GM19324 (cell line): ENCODE data around the gene HOXC4.
A peak's percentile ranks its signal among the peaks of the same experiment; 100 is the strongest.
"Not testable (repeated sequence)": the region's sequence is repeated elsewhere in the genome, so short reads cannot be mapped to it uniquely, and the experiment has no call there.

Experiments
- ATAC-seq: cut with Tn5 transposase; IDR thresholded peaks from one replicate; pipeline ENCODE4 v1.9.1; 2021; ENCODE audit warnings: mild to moderate bottlenecking, moderate library complexity; ENCODE audit not compliant: unreplicated experiment, low FRiP score

The HOXC4 gene

DNA sequence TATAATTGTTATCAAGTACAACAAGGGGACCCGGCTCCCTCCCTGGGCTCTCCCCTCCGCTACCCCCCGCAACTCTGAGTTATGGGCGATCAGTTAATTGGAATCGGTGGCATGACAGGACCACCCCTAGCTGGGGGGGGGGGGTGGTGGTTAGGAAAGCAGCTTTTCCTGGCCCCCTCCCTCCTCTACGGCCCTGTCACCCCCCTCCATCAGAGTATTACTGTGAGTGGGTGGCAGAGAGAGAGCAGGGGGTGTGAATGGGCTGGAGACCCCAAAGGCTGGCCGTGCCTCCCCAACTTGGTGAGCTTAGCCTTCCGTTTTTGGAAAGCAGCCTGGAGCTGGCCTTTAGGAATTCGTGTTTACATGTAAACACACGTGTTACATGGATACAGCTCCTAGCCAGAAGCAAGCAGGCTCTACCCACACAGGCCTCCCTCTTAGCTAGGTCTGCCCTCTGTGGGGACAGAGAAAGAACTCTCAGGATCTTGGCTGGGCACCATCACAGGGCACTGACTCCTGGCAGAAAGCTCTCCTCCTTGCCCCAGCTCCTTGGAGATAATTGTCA, 1.1 kb upstream of the HOXC4 start:
- no peak for ATAC-seq

DNA sequence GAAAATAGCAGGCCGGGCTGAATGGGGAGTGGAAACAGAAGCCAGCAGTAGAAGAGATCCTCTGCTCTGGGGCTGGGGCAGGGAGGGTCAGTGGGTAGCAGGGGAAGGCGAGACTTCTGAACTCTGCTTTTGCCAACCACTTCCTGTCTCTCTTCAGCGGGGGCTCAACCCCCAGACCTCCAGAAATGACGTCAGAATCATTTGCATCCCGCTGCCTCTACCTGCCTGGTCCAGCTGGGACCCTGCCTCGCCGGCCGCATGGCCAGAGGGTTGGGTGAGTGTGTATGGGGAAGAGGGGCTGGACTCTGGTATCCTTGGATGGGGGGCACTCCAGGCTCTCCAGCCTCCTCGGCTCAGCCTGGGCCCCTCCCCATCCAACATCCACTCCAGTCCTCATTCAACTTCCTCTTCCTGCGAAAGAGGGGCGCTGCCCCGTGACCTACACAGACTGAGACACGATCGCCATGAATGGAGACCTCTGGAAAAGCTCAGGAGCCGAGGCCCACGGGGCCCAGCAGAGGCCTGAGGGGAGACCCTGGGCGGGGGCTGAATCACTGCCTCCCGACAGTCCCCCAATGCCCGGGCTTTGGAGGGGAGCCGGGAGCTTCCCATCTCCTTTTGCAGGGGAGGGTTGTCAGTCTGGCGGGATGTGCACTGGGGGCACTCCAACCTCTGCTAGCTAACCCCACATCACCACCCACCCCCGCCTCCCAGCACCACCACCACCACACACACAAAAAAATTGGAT, 458 bp upstream of the HOXC4 start:
- ATAC-seq: peak; percentile 76

DNA sequence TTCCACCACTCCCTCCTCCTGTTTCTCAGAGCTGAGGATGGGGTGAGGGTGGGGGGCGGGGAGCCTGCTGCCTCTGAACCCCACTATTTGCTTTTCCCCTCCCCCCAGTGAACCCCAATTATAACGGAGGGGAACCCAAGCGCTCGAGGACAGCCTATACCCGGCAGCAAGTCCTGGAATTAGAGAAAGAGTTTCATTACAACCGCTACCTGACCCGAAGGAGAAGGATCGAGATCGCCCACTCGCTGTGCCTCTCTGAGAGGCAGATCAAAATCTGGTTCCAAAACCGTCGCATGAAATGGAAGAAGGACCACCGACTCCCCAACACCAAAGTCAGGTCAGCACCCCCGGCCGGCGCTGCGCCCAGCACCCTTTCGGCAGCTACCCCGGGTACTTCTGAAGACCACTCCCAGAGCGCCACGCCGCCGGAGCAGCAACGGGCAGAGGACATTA, 1.1 kb downstream of the HOXC4 start:
- no peak for ATAC-seq

DNA sequence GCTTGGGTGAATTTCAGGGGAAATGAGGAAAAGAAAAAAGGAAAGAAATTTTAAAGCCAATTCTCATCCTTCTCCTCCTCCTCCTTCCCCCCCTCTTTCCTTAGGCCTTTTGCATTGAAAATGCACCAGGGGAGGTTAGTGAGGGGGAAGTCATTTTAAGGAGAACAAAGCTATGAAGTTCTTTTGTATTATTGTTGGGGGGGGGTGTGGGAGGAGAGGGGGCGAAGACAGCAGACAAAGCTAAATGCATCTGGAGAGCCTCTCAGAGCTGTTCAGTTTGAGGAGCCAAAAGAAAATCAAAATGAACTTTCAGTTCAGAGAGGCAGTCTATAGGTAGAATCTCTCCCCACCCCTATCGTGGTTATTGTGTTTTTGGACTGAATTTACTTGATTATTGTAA, 1.9 kb downstream of the HOXC4 start:
- no peak for ATAC-seq

DNA sequence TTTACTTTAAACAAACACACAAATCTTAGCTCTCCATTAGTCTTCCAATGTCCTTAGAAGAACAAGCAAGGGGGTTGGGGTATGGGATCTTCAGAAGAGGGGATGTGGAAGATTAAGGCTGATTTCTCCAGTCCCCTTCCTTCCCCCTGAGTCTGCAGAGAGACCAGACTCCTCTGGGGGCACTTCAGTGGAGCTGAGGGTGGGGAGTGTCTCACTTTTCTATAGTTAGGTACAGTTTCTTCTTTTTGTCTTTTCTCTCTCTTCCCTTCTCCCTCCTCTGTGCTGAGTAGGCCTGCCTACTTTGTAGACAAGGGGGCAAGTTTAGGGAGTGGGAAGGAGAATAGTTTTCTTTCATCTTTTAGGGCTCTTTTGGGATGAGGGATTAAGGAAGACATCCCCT, 2.5 kb downstream of the HOXC4 start:
- ATAC-seq: no peak

DNA sequence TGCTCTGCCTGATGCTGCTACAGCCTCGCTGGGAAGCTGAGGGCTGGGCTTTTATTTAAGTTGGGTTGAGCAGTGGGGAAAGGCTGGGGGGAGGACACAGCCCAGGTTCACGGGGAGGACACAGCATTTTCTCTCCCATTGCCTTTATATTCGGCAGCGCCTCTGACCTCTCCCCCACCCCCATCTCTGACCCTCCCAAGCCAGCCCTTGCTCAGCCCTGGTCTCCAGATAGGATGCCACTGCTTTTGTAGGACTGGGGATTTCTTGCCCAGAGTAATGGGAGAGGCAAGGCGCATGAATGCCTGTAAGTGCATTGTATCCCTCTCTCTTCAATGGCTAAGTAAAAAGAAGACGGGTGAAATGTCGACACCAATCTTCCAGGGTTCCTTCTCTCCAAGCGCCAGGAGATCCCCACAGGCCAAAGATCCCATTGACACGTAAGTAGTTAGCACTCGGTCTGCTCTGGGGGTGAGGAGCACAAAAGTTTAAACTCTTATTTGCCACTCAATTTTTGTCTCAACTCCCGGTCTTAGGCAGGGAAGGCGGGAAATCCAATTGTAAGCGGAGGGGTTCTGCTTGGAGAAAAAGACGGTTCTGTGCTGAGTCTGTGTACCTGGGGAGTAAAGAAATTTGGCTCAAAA, 4.6 kb downstream of the HOXC4 start:
- ATAC-seq: no peak

DNA sequence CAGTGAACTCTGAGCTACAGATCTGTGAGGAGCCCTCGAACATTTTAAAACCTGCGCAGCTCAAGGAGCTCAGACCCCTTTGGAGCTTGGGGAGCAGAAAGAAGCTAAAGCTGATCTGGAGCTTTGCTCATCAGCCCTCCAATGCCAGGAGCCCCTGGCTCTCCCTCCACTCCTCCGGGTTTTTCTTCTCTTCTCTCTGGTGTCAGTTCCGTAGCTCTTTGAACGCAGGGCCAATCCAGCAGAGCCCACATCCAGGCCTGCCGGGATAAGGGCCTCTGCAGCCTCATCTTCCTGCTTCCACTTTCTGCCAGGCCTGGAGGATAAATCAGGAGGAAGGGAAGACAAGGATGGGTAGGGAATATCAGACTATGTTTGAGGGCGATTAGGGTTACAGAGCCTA, 6.0 kb downstream of the HOXC4 start:
- ATAC-seq: no peak

DNA sequence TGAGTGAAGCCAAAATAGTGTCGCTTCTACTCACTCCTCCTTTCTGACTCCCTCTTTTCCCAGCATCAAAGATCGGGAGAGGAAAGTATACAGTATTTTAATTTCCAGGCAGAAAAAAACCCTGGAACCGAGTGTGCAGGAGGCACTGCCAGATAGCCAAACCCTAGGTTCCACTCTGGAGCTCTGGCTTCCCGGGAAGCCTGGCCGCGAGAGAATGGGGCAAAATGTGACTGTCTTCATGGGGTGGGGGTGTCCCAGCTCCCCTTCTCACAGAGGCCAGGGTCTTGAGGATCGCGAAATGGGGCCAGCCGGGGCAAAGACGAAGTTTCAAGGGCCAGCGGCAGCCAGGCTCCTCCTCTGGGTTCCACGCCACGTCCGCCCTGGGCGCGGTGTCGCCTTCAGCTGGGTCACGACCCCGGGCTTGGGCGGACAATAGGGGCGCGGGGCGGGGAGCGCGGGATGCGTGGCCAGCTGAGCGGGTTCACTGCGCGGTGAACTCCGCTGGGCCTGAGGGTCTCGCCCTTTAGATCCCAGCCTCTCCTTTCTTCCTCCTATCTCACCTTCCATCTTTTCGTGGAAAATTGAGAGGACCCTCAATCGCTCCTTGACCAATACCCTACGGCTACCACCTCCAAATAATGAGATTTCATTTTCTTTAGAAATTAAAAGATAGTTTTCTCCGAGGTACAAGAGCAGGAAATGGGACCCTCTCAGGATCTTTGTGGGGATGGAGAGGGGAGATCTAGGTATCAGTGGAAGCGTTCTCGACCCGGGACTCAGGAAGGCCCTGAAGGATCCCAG, 6.7 kb downstream of the HOXC4 start:
- no peak for ATAC-seq

DNA sequence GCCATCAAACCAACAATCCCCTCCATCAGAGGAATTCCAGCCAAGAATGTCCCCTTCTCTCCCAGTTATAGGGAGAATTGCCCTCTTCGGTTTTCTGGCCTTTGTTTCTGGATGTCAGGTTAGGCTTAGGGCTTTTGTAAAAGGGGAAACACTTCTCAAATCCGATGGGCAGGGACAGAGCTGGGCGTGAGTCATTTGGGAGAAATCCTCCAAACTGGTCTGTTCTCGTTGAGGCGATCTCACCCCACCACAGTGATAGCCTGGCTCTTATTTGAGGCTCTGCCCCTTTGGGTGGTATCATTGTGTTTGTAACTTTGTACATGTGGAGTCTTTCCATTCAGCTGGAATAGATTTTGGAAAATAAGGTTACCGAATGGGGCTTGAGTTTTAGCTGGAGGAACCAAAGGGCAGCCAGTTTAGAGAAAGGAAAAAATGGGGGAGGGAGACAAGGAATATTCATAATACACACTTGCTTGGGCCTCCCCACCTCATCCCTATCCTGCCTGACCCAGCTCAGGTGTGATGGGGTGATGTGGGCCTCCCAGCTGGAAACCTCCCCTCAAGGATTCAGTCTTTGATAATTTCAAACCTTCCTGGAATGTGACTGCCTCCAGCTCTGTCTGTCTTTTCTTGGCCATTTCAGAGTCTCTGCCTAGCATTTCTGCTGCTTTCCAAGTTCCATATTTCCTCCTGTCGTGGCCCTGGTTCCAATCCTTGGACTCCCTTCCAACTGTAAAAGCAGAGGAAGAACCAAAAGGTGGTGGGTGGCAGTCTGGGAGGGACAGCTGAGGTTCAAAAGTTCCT, 7.5 kb downstream of the HOXC4 start:
- ATAC-seq: no peak

DNA sequence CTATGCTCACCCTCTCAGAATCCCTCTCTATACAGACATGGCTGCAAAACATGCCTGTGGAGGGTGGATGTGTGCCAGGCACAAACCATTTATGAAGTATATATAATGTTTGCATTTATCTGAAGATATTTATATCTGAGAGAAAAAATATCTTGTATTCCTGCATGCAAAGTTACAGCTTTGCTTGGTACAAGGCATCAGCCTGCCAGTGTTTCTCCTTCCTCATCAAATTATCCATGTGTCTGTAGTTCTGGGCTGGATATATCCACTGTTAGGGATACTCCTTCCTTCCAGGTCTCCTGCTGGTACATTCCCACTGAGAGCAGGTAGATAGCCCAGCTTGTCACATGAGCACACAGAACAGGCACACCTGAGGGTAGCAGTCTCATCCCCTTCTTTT, 12.0 kb downstream of the HOXC4 start:
- ATAC-seq: no peak

DNA sequence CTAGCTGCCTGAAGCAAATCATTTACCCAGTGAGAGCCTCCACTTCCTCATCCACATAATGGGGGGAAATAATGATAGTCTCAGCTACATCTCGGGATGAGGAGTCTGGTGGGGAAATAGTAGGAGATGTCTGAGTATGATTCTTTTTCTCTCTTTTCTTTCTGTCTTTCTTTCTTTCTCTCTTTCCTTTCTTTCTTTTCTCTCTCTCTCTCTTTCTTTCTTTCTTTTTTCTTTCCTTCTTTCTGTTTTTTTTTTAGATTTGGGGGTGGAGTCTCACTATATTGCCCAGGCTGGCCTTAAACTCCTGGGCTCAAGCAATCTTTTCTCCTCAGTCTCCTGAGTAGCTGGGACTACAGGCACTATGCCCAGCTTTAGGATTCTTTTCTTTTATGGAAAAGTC, 12.8 kb downstream of the HOXC4 start:
- ATAC-seq: no peak

DNA sequence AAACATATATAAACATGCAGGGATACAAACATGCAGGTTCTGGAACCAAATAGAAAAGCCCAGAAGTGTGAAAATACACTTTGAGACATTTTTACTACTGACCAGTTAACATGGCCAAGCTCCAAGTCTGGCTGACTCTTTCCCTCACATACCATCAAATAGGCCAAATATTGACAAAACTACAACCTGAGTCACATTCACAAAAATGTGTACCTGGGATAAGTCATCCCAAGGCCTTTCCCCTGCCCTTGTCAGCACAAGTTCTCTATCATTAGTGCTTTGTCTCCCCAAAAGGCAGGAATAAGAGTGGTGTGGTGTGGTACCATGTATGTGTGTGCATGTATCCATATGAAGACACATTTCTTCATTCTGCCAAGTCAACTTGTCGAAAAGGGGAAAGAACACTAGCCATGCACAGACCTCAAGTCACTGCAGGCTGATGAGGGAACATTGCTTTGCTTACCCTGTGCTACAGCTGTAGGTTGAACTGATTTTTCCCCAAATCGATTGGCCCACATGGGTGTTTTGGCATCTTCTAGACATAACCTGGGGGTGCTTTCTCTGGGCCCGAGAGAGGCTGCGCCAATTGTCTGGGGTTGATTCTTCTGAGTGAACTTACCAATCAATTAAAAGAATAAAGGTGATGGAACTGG, 14.9 kb downstream of the HOXC4 start:
- no peak for ATAC-seq

DNA sequence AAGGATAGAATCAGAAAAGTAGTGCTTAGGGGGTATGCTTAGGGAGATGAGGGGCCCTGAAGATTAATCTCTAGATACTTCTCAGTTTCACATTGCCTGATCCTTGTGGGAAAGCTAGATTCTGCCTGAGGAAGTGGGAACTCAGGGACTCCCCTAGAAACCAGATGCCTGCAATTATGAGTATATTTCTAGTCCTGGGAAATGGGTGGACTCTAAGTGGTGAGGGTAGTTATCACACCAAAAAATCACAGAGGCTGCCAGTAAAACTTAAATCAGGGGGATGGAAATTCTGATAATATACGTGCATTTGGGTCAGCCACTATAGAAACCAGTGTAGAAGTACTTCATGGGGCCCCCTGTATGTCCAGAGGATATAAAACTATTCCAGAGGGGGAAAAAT, 18.3 kb downstream of the HOXC4 start:
- ATAC-seq: no peak

DNA sequence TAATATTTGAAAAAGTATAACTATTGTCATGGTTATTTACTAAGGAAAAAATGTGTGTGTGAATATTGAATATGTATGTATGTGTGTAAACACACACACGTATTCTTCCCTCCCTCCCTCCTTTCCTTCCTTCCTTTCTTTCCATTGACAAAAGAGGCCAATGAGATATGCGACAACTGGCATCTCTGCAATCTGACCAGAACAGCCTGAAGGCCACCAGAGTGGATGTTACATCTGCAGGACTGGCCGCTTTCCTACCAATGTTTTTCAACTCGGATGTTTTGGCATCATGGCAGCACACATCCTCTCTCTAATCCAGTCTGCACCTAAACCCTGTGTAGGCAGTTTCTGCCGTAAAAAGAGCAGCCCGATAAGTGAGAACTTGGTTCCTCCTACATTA, 20.7 kb downstream of the HOXC4 start:
- no peak for ATAC-seq

DNA sequence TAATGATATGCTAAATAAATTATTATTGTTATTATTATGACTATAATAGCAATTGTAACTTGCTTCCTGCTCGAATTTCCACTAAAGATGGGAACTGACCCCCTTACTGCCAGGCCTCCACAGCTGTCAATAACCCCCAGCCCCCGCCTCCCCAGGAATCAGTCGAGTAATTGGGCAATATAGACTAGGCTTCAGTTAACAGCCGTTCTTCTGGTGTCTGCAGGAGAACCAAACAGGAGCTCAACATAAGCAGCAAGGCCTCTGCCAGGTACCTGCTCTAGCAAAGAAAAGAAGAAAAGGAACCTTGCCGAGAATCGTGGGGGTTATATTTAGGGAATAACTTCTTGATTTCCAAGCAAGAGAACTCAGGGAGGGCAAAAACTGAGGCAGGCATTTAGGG, 21.8 kb downstream of the HOXC4 start:
- ATAC-seq: no peak

DNA sequence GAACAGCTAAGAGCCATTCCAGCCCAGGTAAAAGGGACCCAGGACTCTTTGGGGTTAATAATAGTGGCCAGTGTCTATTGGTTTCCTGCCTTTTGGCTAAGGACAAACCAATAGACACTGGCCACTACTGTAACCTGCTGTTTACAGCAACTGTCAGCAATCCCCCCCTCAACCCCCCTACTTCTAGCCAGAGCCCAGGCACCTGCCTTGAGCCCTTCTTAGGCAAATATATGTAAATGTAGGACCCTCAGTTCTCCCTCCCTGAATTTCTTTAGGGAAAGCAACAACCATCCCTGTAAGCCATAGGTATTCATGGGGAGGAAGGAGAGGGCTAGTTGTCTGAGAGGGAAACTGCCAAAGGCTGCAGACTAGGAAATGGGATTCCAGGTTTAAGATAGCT, 22.3 kb downstream of the HOXC4 start:
- no peak for ATAC-seq

DNA sequence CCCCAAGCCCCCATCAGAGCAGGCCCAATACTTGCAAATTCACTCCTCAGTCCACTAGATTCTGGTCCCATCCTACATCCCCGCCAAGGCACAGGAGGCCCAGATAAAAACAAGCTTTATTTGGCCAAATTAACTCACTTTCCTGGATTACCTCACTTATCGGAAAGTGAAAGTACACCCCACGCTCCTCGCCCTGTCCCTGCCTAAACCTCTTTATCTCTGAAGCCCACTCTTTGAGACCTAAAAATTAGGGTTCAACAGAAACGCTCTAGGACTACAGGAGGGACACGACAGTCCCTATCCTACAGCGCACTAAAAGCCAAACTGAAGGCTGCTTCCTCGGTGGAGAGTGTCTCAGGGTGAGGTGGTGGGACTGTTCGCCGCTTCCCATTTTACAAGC, 24.2 kb downstream of the HOXC4 start:
- ATAC-seq: not testable (repeated sequence)

DNA sequence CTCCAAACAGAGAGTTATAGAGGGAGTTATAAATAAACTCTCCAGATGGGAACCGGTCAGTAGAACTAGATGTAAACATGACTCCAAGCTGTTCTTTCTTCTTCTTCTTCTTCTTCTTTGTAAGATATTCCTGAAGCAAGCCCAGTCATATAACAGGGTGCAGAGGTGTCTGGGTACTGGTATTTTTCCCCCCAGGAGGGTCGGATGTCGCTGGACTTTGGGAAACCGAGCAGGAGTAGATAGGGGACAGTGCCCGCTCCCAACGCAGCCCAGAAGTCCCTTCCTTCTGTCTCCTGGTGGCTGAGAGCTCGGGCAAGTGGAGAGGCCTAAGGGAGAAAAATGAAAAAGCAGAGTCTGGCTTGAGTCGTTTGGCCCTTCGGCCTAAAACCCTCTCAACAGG, 25.5 kb downstream of the HOXC4 start:
- not testable (repeated sequence) for ATAC-seq

DNA sequence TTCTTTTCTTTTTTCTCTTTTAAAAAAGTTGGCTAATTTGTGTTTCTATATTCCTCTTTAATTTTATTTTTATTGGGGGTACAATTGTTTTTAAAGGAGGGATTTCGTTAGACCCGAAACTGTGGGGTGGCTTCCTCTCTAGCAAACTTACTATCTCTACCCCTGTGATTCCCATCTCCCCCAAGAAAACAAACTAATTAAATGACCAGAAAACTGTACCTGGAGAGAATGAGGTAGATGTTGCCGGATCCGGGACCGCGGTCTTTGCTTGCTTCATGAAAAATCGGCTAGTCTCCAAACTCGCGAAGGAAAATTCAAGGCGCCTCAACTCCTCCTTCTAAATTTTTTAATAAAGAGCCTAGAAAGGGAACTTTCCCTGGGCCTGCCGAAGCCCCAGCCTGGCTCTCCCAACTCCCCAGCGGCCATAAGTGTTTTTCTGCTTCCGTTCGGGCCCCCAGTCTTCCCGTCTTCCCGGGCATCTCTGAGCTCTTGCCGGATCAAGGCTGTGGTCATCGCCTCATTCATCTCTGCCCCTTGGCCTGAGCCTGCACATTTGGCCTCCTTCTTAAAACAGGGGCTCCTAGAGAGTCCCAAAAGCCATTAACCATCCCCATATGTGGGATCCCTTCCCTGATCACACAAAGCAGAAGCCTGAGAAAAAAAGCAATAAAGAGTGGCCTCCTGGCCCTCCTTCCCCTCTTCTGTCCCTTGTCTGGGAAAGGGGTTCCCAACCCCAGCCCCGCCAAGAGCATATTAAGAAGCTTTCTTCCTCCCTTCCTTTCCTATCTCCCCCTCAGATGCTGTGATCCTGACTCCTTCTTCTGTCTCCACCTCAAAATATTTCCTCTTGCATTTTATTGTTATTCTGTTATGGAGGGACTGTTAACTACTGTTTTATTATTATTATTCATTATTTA, 26.6 kb downstream of the HOXC4 start:
- not testable (repeated sequence) for ATAC-seq
